GM19099 (cell line): Measurements from ENCODE around the gene SECISBP2.

Source experiments
- POLR2A ChIP-seq: IDR thresholded peaks from 3 replicates; pipeline ENCODE4 v1.6.1; 2011; ENCODE audit warnings: low read depth; ENCODE audit not compliant: insufficient read length; ENCODE audit errors: extremely low read depth

Gene SECISBP2

DNA sequence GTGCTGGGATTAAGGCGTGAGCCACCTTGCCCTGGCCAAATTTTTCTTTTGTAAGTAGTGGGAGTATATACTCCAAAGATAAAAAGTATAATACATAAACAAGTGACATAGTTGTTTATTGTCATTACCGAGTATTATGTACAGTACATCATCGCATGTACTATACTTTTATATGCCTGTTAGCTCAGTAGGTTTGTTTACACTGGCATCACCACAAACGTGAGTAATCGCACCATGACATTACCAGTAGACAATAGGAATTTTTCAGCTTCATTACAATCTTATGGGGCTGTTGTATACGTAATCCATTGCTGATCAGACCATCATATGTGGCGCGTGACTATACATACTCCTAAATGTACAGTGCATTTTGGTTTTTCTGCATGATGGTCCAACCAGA is 9.8 kb downstream of the SECISBP2 start:
- no peak for TF ChIP-seq POLR2A

DNA sequence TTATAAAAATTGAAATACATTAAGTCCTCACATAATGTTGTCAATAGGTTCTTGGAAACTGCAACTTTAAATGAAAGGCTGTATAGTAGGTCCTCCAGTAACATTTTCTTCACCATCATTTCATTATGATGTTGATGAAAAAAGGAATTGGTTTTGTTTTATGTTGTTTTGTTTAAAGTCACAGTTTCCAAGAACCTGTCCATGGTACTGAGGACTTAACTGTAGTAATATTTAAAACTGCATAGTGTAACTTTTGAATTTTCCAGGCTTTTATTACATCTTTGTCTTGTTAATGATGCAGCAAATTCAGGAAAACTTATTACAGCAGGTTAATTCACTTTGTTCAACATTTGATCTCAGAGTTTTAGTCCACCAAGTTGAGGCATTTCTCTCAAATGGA is 11.6 kb downstream of the SECISBP2 start:
- TF ChIP-seq POLR2A: no peak

GRCh38 chr9:89330513-89330912 is 12.2 kb downstream of the SECISBP2 start:
- TF ChIP-seq POLR2A: no peak

- no peak for TF ChIP-seq POLR2A
Measured at GRCh38 chr9:89339807-89340206, 21.5 kb downstream of the SECISBP2 start.

- TF ChIP-seq POLR2A: no peak
Measured at GRCh38 chr9:89340332-89340731, 22.0 kb downstream of the SECISBP2 start.

- no peak for TF ChIP-seq POLR2A
Measured at GRCh38 chr9:89342213-89342612, 23.9 kb downstream of the SECISBP2 start.

DNA sequence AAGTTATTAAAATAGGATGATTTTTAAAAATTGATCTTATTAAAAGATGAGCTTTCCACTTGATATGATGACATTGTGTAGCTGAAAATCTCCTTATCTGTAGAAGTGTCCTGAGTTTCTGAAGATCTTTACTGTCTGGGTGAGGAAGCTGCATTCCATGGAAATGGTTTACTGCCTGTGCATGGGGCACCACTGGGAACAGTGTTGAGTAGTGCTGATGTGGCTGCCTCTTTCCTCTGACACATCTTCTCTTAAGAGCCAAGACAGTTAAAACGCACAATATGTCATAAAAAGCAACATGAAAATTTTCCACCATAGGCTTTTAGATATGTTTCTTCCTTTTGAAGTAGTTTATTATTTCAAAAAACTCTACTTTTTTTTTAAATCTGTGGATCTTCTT is 24.6 kb downstream of the SECISBP2 start:
- TF ChIP-seq POLR2A: no peak

- no peak for TF ChIP-seq POLR2A
Measured at GRCh38 chr9:89345476-89345875, 27.2 kb downstream of the SECISBP2 start.

DNA sequence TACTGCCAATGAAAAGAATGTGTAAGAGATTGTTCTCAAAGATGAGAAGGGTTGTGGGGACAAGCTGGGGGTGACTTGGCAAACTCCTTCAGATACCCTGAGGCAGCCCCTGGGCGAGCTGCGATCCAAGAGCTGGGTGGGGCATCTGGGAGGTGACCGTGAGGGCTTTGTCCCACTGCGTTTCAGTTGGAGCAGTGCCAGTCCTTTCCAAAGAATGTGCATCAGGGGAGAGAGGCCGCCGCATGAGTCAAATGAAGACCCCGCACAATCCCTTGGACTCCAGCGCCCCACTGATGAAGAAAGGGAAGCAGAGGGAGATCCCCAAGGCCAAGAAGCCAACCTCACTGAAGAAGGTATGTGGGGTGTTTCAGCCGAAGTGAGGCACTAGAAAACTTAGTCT is 28.4 kb downstream of the SECISBP2 start:
- no peak for TF ChIP-seq POLR2A

GRCh38 chr9:89347651-89348050 is 29.4 kb downstream of the SECISBP2 start:
- TF ChIP-seq POLR2A: no peak

DNA sequence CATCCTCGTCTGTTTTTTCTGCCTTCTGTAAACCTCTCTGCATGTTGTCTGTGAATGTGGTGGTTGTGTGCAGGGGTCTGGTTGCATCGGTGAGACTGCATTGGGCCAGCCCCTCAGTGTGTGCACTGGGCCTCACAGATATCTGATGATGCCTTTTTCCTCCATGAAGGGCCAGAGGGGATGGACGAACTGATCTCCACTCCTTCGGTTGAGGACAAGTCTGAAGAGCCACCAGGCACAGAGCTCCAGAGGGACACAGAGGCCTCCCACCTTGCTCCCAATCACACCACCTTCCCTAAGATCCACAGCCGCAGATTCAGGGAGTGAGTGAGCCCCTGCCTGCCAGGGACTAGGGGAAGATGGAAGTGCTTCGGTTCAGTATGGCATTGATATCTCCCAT is 31.3 kb downstream of the SECISBP2 start:
- no peak for TF ChIP-seq POLR2A

- TF ChIP-seq POLR2A: no peak
Measured at GRCh38 chr9:89350988-89351557, 32.8 kb downstream of the SECISBP2 start.

- no peak for TF ChIP-seq POLR2A
Measured at GRCh38 chr9:89351584-89352300, 33.4 kb downstream of the SECISBP2 start.

DNA sequence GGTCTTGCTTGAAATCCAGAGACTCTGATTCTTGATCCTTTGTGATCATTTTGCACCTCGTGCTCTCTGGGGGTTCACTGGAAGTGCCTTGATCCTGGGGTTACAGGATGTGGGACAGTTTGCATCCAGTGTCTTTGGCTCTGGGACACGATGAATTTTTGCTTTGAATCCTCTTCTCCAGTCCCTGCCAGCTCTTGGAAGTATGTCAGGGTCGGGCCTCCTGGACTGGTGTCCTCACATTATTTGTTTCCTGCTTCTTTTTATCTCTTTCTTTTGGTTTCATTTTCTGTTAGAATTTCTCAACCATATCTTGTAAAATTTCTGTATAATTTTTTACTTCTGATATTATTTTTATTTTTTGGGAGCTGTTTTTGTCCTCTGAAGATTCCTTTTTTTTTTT is 34.2 kb downstream of the SECISBP2 start:
- TF ChIP-seq POLR2A: no peak

DNA sequence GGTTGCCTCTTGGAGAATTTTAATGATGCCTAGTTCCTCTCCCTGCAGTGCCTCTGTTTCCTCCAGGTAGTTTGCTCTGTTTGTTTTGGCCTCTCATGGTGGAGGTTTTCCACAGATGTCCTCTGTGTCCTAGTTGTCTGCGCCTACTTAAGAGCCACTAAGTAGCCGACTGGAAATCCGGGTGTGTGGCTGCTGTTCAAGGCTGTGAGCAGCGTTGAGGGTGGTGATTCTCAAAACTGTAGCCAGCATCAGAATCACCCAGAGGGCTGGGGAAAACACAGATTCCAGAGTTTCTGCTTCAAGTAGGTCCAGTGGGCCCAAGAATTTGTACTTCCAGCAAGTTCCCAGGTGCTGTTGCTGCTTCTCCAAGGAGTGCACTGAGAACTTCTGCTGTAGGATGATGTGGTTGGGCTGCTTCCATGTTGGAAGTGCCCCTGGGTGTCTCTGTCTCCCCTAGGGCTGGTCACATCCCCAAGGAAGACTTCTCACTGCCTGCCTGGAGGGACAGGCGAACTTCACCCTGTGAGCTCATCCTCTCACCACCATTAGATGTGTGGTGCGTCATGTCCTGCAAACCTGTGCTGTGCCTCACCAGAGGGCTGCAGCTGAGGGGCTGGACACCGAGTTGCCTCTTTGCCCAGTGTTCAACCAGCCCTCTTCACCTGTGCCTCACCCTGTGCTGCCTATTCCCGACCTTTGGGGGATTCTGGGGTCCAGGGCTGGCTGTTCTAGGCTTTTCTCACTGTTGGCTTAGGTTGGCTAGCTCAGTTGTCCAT is 34.8 kb downstream of the SECISBP2 start:
- no peak for TF ChIP-seq POLR2A

GRCh38 chr9:89353989-89354388 is 35.7 kb downstream of the SECISBP2 start:
- TF ChIP-seq POLR2A: no peak
